DND-41 (cell line): ENCODE measurements around the gene C2CD3.

Experiments
- ATAC-seq: fragments of 200-7000 bp; cut with Tn5 transposase; 3 replicates; pipeline ENCODE4 v1.9.1; 2021; ENCODE audit warnings: low read depth; ENCODE audit not compliant: insufficient read depth
- DNase-seq: peaks from one replicate; pipeline ENCODE4 v3.0.0-alpha.2; 2020
- H2AFZ ChIP-seq: 2 replicates; pipeline ENCODE4 v1.6.0; 2012; ENCODE audit warnings: low read depth, low read length
- H3K27ac ChIP-seq: 2 replicates; pipeline ENCODE4 v1.5.1; 2012; ENCODE audit warnings: low read length, inconsistent platforms
- H3K27me3 ChIP-seq: fragments of 200-600 bp; sonication (generic); 2 replicates; pipeline ENCODE4 v1.6.0; 2012; ENCODE audit warnings: low read length, mild to moderate bottlenecking, inconsistent platforms; ENCODE audit not compliant: insufficient read depth, poor library complexity
- H3K36me3 ChIP-seq: 2 replicates; pipeline ENCODE4 v1.5.1; 2012; ENCODE audit warnings: low read length, inconsistent platforms; ENCODE audit not compliant: insufficient read depth
- H3K4me1 ChIP-seq: 2 replicates; pipeline ENCODE4 v1.5.1; 2012; ENCODE audit warnings: mild to moderate bottlenecking, low read length; ENCODE audit not compliant: insufficient read depth
- H3K4me2 ChIP-seq: 2 replicates; pipeline ENCODE4 v1.6.0; 2012; ENCODE audit warnings: mild to moderate bottlenecking, moderate library complexity, low read length, inconsistent platforms; ENCODE audit not compliant: insufficient read depth
- H3K4me3 ChIP-seq, 2 experiments: fragments of 200-600 bp in 1 of 2; shearing (Covaris generic) in 1 of 2; 2 replicates each; pipeline ENCODE4 v1.5.1; 2012 to 2016; ENCODE audit warnings: inconsistent platforms in 2 of 2, low read length in 2 of 2, mild to moderate bottlenecking in 2 of 2, low read depth in 1 of 2, moderate library complexity in 1 of 2
- H3K79me2 ChIP-seq: 2 replicates; pipeline ENCODE4 v1.6.0; 2012; ENCODE audit warnings: low read length, inconsistent platforms; ENCODE audit not compliant: insufficient read depth
- H3K9ac ChIP-seq: 2 replicates; pipeline ENCODE4 v1.6.0; 2012; ENCODE audit warnings: low read depth, mild to moderate bottlenecking, inconsistent platforms, low read length, moderate library complexity
- H3K9me3 ChIP-seq: 2 replicates; pipeline ENCODE4 v1.5.1; 2012; ENCODE audit warnings: low read length, moderate library complexity, mild to moderate bottlenecking, inconsistent platforms; ENCODE audit not compliant: insufficient read depth, severe bottlenecking
- H4K20me1 ChIP-seq: 2 replicates; pipeline ENCODE4 v1.6.0; 2012; ENCODE audit warnings: low read length; ENCODE audit not compliant: insufficient read depth
- CTCF ChIP-seq: IDR thresholded peaks from 2 replicates; pipeline ENCODE4 v1.5.1; 2012; ENCODE audit warnings: borderline replicate concordance, low read length, moderate library complexity, mild to moderate bottlenecking; ENCODE audit not compliant: poor library complexity, severe bottlenecking; ENCODE audit errors: extremely low read depth
- EZH2 ChIP-seq: IDR thresholded peaks from 3 replicates; pipeline ENCODE4 v1.6.1; 2012; ENCODE audit warnings: borderline replicate concordance, low read depth, mild to moderate bottlenecking, moderate library complexity, low read length, inconsistent platforms; ENCODE audit not compliant: severe bottlenecking

Gene C2CD3

GRCh38 chr11:73998846-73999575, 171.8 kb downstream of the C2CD3 start:
- H4K20me1 ChIP-seq = no peaks in the 10 kb centered on the region
- no peak overlapping the region for H3K4me2 ChIP-seq
- no peak overlapping the region for H3K4me3 ChIP-seq
- H3K27me3 ChIP-seq = no peaks in the 10 kb centered on the region
- TF ChIP-seq CTCF (no peak), EZH2 (no peak)
- peaks cover 18% of the 10 kb centered on the region for H3K4me1 ChIP-seq
- no peak for DNase-seq
- ATAC-seq = no peak
- H3K36me3 ChIP-seq = no peaks in the 10 kb centered on the region
- H2AFZ ChIP-seq = no peak overlapping the region
- H3K9ac ChIP-seq = no peak overlapping the region
- H3K79me2 ChIP-seq = no peaks in the 10 kb centered on the region
- no peaks in the 10 kb centered on the region for H3K9me3 ChIP-seq
- no peak overlapping the region for H3K27ac ChIP-seq

- DNase-seq (no peak), ATAC-seq (no peak)
- no peaks in the 10 kb centered on the region for H3K79me2 ChIP-seq
- TF ChIP-seq CTCF (no peak), EZH2 (no peak)
- no peak overlapping the region for H3K4me2 ChIP-seq
- H3K36me3 ChIP-seq = no peaks in the 10 kb centered on the region
- no peak overlapping the region for H3K9ac ChIP-seq
- no peak overlapping the region for H3K4me3 ChIP-seq
- no peaks in the 10 kb centered on the region for H3K9me3 ChIP-seq
- no peaks in the 10 kb centered on the region for H3K27me3 ChIP-seq
- H2AFZ ChIP-seq = no peak overlapping the region
- no peak overlapping the region for H3K27ac ChIP-seq
- H4K20me1 ChIP-seq = no peaks in the 10 kb centered on the region
- H3K4me1 ChIP-seq = peaks cover 18% of the 10 kb centered on the region
Measured at GRCh38 chr11:73997120-73997770, 173.6 kb downstream of the C2CD3 start.

- TF ChIP-seq CTCF (no peak), EZH2 (no peak)
- Histone ChIP-seq H4K20me1 (no peaks in the 10 kb centered on the region), H3K4me1 (peaks cover 18% of the 10 kb centered on the region), H2AFZ (no peak overlapping the region), H3K79me2 (no peaks in the 10 kb centered on the region), H3K27me3 (no peaks in the 10 kb centered on the region), H3K9ac (no peak overlapping the region), H3K27ac (no peak overlapping the region), H3K36me3 (no peaks in the 10 kb centered on the region), H3K4me2 (no peak overlapping the region), H3K9me3 (no peaks in the 10 kb centered on the region), H3K4me3 (no peak overlapping the region)
- ATAC-seq (peak; percentile 14; the same call in 1 of the 3 replicates), DNase-seq (no peak)
Measured at GRCh38 chr11:73996161-73996747, 174.5 kb downstream of the C2CD3 start.
